ENCODE data around the gene PBX1. TPM values are rescaled to one million over a fixed set of nuclear protein-coding genes. Genes with fewer than 3 reads are reported as not detected.
A peak's percentile ranks its signal among the peaks of the same experiment; 100 is the strongest.

The PBX1 gene
- total and polyA plus RNA-seq, 2 of the 4 experiments (the other 2 are of a cell fraction): 13.9 to 17.9 TPM

GRCh38 chr1:164702216-164702615 is 143.2 kb downstream of the PBX1 start:
- Histone ChIP-seq H2AK9ac (replicated peaks; ENCODE audit: low read depth, low read length, poor library complexity) (no peak overlapping the region), H3K36me3 (ENCODE audit: control insufficient read depth, insufficient read depth, low read length) (no peaks in the 10 kb centered on the region), H3K27ac (ENCODE audit: insufficient read depth, low read length) (no peak overlapping the region), H2AFZ (replicated peaks; ENCODE audit: low read length, poor library complexity) (no peak overlapping the region), H3K9ac (ENCODE audit: low read depth, low read length) (no peak overlapping the region), H3K4me1 (ENCODE audit: control insufficient read depth, insufficient read depth, low read length) (peaks cover 16% of the 10 kb centered on the region), H2BK20ac (ENCODE audit: low read depth, low read length) (no peak overlapping the region), H4K5ac (ENCODE audit: low read depth, low read length) (no peak overlapping the region), H2BK5ac (ENCODE audit: low read depth, low read length, poor library complexity, severe bottlenecking) (no peak overlapping the region), H3K18ac (ENCODE audit: low read depth, low read length) (no peak overlapping the region), H3K9me1 (ENCODE audit: insufficient read depth, low read length) (peaks cover 14% of the 10 kb centered on the region), H3K4me3 (ENCODE audit: insufficient read depth, low read depth, low read length) (no peak overlapping the region), H3K9me3 (ENCODE audit: control insufficient read depth, insufficient read depth, low read length) (no peaks in the 10 kb centered on the region), H3K79me1 (ENCODE audit: low read depth in 1 of 2, low read length in 2 of 2) (peaks cover 7 to 17% of the 10 kb centered on the region in 2 experiments; a peak in 3 of 4 replicates), H4K8ac (ENCODE audit: low read depth in 2 of 2, low read length in 2 of 2) (no peak overlapping the region), H4K91ac (ENCODE audit: insufficient read depth, low read depth, low read length) (no peak overlapping the region), H2BK120ac (ENCODE audit: low read depth, low read length) (no peak overlapping the region), H3K14ac (replicated peaks; ENCODE audit: low read depth, low read length) (no peak overlapping the region), H3K56ac (ENCODE audit: extremely low read depth, insufficient read depth, low read length) (no peak overlapping the region), H3K4me2 (ENCODE audit: low read depth, low read length) (peak overlapping the region; percentile 29; the same call in 1 of the 2 replicates), H4K20me1 (ENCODE audit: insufficient read depth, low read length) (no peaks in the 10 kb centered on the region), H2AK5ac (ENCODE audit: low read depth, low read length) (no peak overlapping the region), H3K27me3 (ENCODE audit: control insufficient read depth, insufficient read depth, low read length) (no peaks in the 10 kb centered on the region), H2BK15ac (ENCODE audit: low read depth, low read length) (no peak overlapping the region), H3K23ac (ENCODE audit: low read depth, low read length) (no peak overlapping the region), H3K4ac (ENCODE audit: low read depth, low read length) (no peak overlapping the region)
- dilution Hi-C loops (cut with HindIII; ENCODE audit: low sequenced_read_pairs, unreplicated experiment) (no loop called here), intact Hi-C loops (cut with micrococcal nuclease) (no loop called here), in situ Hi-C loops (cut with MboI; ENCODE audit: low sequenced_read_pairs) (no loop called here)
- ChIA-PET CTCF (no interaction called here), POLR2A (ENCODE audit: unreplicated experiment) (no interaction called here)
- DNase-seq (peak; percentile 71), ATAC-seq (ENCODE audit: low read depth) (peak; percentile 45)
- no CpG with 5 or more reads among the region's 1 CpG for WGBS, 2 experiments (ENCODE audit: extremely low coverage in 2 of 2, insufficient read length in 1 of 2)
- no TSS peak for BruUV-seq (replicated peaks)
- TF ChIP-seq BHLHE40 (IDR thresholded peaks at IDR 0.05; ENCODE audit: low read depth, low read length): no peak
- TF ChIP-seq NFE2L2 (IDR thresholded peaks at IDR 0.05; ENCODE audit: low read depth, low read length): peak; percentile 50; the same call in 1 of the 2 replicates
